Activated CD4-positive, alpha-beta T cell treated with anti-CD3 and anti-CD28 coated beads, Interleukin-2, amount 50 U/mL, for 1 hour (primary cell): ENCODE results near the gene ADAMTSL2.

Experiments
- DNase-seq: peaks from one replicate; pipeline ENCODE4 v3.0.0-alpha.2; 2020

Gene ADAMTSL2

DNA sequence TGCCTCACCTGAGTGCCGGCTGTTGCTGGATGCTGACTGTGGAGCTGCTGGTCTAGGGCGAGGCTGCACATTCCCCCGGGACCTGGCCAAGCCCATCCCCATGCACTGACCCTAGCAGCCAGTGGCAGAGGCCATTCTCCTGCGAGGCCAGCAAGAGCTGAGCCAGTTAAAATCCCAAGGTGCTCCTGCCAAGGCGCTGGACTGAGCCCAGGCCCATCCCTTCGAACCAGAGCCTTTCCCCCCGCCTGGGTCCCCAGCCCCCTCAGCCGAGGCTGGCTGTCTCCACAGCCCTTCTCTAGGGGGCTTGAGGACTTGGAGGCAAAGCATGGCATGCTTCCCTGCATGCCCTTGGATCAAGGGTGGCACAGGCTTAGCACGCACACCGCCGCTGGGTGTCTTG lies 1.6 kb downstream of the ADAMTSL2 start:
- DNase-seq: no peak

DNA sequence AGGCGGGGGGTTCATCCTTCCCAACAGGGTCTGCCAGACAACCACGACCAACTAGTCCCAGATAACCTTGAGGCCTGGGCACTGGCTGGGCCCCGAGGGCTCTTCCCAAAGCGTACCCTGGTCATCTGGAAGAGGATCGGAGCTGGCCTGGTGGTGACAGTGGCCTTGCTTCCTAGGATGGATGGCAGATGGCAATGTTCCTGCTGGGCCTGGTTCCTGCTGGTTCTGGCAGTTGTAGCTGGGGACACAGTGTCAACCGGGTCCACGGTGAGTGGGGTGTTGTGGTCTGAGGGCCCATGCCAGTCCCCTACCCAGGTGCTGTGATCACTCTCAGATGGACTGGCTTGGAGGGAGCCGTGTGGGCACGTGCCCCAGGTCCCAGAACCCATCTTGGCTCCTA lies 2.0 kb downstream of the ADAMTSL2 start:
- DNase-seq: no peak

DNA sequence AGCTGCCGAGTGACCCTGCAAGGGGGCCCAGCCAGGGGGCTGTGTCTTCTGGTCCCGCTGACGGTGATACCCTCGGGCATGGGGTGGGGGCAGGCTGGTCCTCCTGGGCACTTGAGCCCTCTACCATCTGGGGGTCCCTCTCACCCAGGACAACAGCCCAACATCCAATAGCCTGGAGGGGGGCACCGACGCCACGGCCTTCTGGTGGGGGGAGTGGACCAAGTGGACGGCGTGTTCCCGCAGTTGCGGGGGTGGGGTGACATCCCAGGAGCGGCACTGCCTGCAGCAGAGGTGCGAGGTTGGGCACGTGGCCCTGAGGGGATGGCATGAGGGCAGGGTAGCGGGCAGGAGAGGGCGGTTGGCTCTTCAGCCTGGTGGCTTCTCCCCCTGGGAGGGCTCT lies 2.8 kb downstream of the ADAMTSL2 start:
- no peak for DNase-seq

DNA sequence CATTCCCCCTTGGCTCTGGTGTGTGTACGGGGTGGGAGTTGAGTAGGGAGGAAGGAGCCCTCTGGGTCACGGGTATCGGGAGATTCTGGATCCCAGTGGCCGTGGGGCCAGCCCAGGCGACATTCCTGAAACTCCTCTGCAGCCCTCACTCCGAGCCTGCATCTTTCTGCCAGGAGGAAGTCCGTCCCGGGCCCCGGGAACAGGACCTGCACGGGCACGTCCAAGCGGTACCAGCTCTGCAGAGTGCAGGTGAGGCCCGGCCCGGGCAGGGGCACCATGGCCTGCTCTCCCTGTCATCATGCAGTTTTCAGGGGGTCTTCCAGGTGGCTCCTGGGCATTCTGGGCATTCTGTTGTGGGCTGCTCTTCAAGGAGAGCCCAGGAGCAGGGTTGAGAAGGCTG lies 3.7 kb downstream of the ADAMTSL2 start:
- no peak for DNase-seq

DNA sequence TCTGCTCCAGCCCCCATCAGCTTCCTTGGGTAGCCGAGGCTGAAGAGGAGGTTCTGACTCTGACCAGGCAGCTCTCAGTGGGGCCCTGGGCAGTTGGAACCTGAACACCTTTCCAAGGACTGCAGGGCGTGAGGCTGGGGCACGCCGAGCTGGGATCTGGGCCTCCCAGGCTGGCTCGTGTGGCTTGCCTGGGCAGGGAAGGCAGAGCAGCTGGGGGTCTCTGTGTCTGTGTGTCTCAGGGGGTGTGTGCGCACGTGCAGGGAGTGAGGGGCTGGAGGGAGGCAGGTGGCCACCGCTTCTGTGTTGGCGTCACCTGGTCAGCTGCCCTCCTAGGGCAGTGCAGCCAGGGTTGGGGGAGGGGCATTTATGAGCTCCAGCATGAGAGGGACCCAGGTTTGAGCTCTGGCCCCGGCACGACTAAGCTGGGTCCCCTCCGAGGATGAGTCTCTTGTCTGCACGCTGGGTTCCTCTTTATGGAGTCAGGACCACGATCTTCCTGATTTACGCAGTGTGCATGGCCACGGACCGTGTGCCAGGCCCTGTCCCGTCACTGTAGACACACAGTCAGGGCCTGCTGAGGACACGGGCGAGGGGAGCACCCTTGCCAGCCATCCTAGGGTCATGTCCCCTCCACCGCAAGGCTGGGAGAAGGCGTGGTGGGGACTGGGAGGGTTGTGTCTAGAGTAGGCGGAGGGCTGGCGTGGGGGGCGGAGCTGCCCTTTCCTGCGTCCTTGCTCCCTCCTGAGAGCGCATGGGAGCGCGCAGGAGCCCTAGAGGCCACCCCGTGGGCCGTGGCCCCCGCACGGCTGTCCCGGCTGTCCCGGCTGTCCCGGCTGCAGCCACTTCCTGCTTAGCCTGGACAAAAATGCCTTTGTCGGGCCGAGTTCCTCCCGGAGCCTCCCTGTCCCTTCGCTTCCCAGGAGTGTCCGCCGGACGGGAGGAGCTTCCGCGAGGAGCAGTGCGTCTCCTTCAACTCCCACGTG lies 4.6 kb downstream of the ADAMTSL2 start:
- DNase-seq: no peak

DNA sequence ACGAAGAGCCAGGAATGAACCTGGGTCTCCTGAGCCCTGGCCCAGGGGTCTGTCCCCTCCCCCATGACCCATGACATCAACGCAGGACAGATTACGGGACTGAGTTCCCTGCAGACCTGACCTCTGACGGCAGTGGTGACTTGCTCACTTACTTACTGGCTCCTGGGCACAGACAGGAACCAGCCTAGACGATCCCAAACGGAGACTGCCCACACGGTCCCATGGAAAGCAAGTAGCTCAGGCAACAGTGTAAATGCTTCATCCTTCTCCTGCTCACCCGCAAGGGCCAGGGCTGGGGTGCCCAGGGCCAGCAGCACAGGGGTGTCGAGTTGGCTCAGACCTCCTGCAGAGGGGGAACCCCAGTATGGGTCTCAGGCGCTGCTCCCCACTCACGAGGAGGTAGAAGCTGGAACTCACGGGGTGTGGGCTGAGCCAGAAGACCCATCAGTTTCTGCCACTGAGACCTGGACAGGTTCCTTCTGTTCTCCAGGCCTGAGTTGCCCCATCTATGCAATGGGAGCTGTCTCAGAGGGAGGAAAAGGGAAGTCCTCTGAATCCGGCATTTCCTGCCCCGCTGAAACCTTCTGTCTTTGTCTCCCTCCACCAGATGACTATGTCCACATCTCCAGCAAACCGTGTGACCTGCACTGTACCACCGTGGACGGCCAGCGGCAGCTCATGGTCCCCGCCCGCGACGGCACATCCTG lies 5.6 kb downstream of the ADAMTSL2 start:
- DNase-seq: no peak

DNA sequence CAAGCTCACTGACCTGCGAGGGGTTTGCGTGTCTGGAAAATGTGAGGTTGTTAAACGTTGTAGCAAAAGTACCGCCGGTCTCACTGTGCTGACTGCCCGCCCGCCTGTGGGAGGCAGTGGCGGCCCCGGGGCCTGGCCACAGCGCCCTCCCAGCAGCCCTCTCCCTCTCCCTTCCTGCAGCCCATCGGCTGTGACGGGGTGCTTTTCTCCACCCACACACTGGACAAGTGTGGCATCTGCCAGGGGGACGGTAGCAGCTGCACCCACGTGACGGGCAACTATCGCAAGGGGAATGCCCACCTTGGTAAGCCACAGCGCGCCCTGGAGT lies 6.2 kb downstream of the ADAMTSL2 start:
- DNase-seq: no peak

DNA sequence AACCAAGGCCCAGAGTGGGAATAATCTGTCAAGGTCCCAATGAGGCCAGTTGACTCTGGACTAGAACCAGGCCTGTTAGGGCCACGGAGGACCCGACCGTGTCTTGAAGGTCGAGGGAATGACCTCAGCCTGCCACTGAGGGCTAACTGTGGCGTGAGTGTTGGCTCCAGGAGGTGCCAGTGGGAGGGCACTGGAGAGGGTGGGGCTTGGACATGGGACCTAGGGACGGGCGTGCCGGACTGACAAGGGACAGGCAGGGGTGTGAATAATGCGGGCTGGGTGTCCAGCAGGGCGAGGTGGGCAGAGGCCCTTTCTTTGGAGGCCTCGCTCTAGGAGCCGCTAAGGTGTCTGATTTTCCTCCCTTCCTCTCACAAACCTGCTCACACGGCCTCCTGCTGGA lies 7.5 kb downstream of the ADAMTSL2 start:
- no peak for DNase-seq

DNA sequence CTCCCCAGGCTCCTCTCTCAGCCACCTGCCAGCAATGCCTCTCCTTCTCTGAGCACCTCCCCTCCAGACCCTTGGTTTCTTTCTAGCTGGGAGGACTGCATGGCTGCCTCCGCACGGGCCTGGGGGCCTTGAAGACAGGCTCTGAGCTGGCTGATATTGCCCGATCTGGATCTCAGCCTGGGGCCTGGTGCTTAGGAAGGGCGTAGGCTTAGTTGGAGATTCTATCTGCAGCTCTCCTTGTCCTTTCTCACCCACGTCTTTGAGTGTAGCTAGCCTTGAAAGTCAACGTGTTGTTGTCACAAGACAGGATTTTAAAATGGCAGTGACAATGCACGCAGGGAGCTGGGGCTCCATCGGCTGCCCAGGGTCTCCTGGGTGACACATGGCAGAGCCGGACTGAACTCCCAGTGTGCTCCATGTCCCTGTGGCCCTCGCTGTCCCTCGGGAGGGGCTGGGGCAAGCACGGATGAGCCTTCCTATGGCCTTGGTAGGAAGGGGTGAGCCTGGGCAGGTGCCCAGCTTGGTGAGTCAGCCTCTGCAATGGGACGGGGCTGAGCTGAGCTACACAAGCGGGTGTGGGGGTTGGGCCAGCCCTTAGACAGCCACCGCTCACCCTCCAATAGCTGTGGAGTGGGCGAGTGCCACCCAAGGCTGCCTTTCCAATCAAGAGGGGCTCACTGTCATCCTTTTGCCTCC lies 9.4 kb downstream of the ADAMTSL2 start:
- no peak for DNase-seq

DNA sequence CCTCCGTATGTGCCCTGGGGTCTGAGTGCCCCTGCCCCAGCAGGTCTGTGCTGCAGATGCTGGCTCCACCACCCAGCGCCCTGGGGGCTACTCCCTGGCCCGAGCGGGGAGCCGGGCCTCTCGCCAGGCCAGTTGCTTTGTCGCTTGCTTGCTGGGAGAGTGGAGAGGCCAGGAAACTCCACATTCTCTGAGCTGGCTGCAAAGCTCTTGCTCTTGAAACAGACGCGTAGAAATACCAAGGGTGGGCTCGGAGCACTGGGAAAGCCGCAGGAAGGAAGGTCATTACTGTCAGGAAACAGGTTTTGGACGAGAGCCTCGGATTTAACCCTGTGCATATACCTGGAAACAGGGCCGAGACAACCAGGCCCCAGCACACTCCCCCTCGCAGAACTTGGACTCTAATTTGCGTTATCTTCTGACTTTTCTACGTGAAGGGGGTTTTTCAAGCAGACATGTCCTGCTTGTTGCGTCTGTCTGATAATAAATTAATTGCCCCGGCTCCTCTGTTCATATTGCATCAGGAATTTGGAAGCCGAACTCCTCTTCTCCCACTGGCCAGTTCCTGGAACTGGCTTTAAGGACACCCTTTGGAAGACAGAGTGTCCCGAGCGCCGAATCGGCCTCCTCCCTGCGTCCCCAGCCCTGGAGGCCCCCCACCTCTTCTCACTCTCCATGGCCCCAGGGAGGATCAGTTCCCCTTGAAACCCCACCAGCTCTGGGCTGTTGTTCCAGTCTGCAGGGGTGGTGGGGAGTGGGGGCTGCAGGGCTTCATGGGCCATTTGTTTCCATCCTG lies 11.2 kb downstream of the ADAMTSL2 start:
- DNase-seq: no peak

DNA sequence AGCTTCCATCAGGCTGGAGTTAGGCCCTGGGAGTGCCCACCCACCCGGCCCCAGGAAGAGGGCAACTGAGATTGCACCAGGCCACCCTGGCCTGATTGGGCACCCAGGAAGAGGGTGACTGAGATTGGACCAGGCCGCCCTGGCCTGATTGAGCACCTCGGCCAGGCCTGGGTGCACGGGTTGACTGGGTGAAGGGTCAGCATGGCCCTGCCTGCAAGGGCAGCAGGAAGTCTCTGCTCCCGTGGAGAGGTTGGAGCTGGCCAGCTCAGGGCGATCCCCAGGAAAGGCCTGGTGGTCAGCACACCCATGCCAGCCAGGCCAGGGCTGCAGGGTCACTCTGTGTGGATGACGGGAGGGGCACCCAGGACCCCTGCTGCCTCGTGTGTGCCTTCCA lies 11.8 kb downstream of the ADAMTSL2 start:
- no peak for DNase-seq

DNA sequence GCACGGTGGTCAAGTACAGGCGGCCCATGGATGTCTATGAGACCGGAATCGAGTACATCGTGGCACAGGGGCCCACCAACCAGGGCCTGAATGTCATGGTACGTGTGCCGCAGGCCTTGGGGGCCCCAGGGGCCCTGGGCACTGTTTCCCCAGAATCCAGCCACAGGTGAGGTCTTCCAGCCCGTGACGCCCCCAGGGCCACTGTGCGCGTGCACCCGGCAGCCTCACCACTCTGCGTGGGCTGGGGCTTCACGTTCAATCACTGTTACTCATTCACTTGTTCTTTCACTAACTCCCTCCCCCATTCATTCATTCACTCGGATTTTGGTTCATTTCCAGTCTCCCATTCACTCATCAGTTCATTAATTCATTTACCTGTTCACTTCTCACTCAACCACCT lies 12.6 kb downstream of the ADAMTSL2 start:
- no peak for DNase-seq

DNA sequence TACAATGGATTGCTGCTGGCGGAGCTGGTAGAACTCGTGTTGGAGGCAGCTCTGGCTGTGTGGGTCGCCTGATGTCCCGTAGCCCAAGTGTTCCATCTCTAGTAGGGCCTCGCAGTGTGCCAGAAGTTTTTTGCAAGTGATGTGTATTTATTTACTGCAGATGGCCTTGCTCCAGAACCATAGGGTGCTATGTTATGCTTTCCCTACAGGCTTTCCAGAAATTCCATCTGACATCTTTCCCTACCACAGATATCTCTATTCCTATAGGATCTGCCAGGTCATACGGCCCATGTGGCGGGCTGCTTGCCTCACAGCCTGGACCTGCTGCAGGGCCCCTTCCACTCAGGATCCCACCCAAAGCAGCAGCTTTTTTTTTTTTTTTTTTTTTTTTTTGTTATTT lies 16.9 kb downstream of the ADAMTSL2 start:
- DNase-seq: no peak

DNA sequence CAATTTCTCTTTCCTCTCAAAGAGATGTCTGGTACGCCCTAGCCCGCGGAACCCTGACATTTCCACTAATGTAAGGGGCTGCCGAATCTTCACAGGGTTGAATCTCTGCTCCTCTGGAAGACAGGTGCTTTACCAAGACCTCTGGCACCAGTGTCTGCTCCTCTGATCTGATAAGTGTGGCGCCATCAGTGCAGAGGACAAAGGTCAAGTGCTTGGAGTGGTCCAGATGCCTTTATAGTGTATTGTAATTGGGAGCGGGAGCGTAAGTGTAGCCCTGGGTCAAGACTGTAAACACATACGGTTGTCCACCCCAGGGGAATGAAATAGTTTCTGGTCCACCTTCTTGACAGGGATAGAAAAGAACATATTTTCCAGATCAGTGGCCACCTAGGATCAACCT lies 17.7 kb downstream of the ADAMTSL2 start:
- DNase-seq: no peak

DNA sequence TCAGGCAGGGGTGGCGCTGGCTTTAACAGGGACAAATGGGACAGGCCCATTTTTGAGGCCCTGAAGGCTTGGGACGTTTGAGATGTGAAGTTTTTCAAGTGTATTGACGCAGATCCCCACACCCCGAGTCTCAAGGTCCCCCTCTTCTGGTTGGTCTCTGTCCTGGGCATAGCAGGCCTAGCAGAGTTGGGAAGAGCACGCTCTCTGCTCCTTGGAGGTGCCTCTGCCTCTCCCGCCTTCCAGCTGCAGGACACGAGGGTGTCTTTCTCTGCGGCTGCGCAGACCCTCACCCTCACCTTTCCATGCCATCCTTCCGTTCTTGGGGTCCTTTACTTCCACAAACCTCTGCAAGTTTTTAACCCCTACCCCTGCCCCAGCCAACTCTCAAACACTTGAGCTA lies 18.6 kb downstream of the ADAMTSL2 start:
- DNase-seq: no peak

DNA sequence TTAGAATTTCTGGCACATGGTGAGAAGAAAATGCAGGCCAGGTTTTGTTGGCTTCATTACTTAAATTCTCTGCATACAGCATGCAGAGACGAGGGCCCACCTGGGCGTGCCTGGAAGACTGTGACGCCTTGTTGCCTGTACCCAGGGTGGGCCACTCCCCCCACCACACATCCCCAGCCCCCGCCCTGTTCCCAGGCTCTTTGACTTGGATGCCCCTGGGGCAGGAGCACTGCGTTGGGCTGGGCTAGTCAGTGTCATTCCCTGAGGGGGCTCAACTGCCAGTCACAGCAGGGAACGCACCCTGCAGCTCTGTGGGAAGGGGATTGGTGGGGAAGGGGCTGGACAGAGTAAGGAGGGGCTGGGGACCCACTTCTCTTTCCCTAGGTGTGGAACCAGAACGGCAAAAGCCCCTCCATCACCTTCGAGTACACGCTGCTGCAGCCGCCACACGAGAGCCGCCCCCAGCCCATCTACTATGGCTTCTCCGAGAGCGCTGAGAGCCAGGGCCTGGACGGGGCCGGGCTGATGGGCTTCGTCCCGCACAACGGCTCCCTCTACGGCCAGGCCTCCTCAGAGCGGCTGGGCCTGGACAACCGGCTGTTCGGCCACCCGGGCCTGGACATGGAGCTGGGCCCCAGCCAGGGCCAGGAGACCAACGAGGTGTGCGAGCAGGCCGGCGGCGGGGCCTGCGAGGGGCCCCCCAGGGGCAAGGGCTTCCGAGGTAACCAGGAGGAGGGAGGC lies 19.6 kb downstream of the ADAMTSL2 start:
- DNase-seq: no peak

DNA sequence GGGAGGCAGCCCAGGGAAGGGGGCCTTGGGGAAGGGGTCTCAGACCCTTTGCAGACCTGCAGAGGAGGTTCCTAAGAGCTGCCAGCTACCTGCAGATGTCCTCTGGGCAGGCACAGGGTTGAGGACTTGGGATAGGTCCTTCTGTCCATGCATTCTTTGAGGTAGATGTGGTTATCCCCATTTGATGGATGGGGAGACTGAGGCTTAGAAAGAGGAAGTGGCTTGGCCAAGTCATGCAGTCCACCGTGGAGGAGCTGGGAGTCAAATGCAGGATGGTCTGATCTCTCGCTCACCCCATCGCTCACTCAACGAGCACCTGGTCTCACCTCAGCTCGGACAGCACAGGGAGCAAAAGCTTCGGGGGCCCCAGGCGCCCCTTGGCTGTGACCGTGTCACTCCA lies 20.2 kb downstream of the ADAMTSL2 start:
- DNase-seq: no peak

DNA sequence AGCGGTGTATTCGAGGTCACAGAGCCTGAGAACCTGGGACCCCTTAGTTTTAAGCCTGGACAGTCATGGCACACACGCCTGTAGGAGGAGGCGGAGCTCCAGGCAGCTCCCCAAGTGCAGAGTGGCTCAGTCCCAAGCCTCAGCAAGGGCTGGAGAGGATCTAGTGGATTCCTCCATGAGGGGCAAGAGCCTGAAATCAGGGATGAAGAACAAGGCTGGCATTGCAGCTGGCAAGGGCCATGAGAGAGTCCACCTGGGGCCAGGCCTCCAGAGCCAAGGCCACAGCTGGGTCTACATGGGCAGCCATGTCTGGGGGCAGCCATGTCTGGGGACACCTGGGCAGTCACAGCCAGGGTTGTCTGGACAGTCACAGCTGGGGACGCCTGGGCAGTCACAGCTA lies 21.9 kb downstream of the ADAMTSL2 start:
- no peak for DNase-seq

DNA sequence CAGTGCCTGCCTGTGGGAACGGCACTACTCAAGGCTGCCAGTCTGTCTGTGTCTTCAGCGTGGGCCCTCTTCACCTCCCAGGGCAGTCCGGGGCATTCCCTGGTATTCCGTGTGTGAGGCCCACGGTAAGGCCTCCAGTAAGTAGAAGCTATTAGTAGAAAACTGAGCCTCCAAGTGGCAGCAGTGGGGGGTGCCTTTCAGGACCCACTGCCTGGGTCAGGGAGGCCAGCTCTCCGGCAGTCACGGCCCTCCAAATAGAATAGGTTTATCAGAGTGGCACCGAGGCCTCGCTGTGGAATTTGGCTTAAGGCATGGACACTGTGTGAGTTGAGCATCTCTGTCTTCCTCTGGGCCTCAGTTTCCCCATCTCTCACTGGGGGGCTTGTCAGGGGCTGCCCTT lies 23.1 kb downstream of the ADAMTSL2 start:
- no peak for DNase-seq

DNA sequence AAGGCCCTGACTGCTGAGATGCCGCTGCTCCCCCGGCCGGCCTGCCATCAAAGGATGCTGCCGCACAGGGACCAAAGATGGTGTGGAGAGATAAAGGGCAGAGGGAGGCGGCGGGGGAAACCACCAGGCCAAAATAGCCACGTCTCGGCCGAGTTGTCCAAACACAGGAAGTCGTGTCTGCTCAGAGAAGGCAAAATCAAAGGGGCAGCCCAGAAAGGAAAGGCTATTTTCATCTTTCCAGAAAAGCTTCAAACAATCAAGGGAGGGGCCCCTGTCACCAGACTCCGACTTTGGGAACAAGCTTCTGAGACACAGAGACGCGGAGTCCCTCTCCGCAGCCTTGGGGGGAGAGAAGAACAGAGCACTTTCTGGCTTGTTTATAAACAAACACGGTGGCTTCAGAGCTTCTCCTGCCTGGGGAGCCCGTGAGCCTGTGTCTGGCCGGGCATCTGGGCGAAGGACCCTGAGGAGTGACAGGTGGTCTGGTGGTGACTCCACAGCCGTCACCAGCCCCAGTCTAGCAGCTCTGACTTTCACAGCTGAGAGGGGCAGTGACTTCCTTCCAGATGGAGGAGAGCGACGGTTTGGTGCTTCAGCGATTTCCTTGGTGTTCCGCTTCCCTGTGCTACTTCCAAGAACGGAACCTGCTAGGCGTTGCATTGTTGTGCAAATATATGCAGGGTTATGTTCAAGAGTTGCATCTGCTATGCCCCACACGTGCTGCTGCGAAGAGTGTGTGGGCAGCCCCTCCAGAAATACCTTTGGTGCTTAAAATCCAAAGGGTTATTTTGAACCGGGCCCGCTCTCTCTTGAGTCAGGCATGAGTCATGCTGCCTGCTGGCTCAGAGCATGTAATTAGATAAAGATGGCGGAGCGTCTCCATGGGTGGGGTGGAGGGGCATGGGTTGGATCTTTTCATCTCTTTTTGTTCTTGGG lies 24.0 kb downstream of the ADAMTSL2 start:
- DNase-seq: no peak

DNA sequence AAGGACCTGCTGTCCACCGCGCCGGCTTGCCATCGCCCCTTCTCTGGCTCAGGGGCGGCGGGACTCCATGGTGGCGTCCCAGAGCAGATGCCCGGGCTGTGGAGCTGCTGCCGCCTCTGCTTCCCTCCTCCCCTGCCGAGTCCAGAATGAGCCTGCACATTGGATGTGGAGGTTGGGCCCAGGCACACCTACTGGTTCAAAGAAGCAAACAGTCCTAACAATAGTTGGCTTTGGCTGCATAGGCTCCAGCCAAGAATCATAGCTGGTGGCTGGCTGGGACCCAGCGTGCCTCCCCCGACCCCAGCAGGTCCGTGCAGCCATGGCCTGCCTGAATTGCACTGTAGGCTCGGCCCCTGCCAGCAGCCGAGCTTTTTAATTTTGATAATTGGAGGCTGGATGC lies 25.8 kb downstream of the ADAMTSL2 start:
- no peak for DNase-seq
